OCI-LY3 (cell line): ENCODE results near the gene PKLR.

Experiments used
- H2AFZ ChIP-seq: fragments of 200-600, 300-600 bp; shearing (Covaris generic); 2 replicates; pipeline ENCODE4 v1.6.0; 2014; ENCODE audit warnings: antibody characterized with exemption, low read depth, low read length
- H3K27ac ChIP-seq: fragments of 200-600, 300-600 bp; sonication (generic); 2 replicates; pipeline ENCODE4 v1.5.1; 2014; ENCODE audit warnings: mild to moderate bottlenecking, low read length, moderate library complexity, mixed read lengths
- H3K27me3 ChIP-seq: fragments of 200-600, 300-600 bp; sonication (generic); 2 replicates; pipeline ENCODE4 v1.6.1; 2014; ENCODE audit warnings: low read depth, low read length, mixed read lengths
- H3K36me3 ChIP-seq: fragments of 200-600, 300-600 bp; sonication (generic); replicated peaks from 2 replicates; pipeline ENCODE3; 2014; ENCODE audit warnings: low read depth, low read length, mixed read lengths
- H3K4me1 ChIP-seq: fragments of 300-600, 200-600 bp; sonication (generic); 2 replicates; pipeline ENCODE4 v1.6.1; 2014; ENCODE audit warnings: low read length, mixed read lengths
- H3K4me2 ChIP-seq: fragments of 200-600, 300-600 bp; sonication (generic); 2 replicates; pipeline ENCODE4 v1.6.1; 2014; ENCODE audit warnings: low read length, mixed read lengths
- H3K4me3 ChIP-seq: fragments of 300-600, 200-600 bp; sonication (generic); 2 replicates; pipeline ENCODE4 v1.5.1; 2014; ENCODE audit warnings: antibody characterized with exemption, mild to moderate bottlenecking, low read length, moderate library complexity
- H3K79me2 ChIP-seq: fragments of 300-600, 200-600 bp; shearing (Covaris generic); 2 replicates; pipeline ENCODE4 v1.6.1; 2014; ENCODE audit warnings: mild to moderate bottlenecking, low read length, mixed read lengths
- H3K9ac ChIP-seq: fragments of 300-600, 200-600 bp; shearing (Covaris generic); 2 replicates; pipeline ENCODE4 v1.6.0; 2014; ENCODE audit warnings: mild to moderate bottlenecking, low read length, moderate library complexity
- H3K9me3 ChIP-seq: fragments of 200-600, 300-600 bp; shearing (Covaris generic); 2 replicates; pipeline ENCODE4 v1.6.1; 2014; ENCODE audit warnings: low read length, mixed read lengths; ENCODE audit not compliant: insufficient read depth
- H4K20me1 ChIP-seq: fragments of 200-600, 300-600 bp; sonication (generic); 2 replicates; pipeline ENCODE4 v1.6.1; 2016; ENCODE audit warnings: low read length, mixed read lengths; ENCODE audit not compliant: insufficient read depth
- EZH2phosphoT487 ChIP-seq: fragments of 200-600 bp; shearing (Covaris generic); IDR thresholded peaks from 2 replicates; pipeline ENCODE4 v1.6.1; 2018; ENCODE audit warnings: antibody characterized with exemption, mixed run types, low read depth
- TF ChIP-seq, protein P1 (sequence below): fragments of 200-600, 300-600 bp; sonication (generic); IDR thresholded peaks from 2 replicates; pipeline ENCODE4 v1.5.1; 2014; ENCODE audit warnings: antibody characterized with exemption, low read length, low read depth

PKLR gene

DNA sequence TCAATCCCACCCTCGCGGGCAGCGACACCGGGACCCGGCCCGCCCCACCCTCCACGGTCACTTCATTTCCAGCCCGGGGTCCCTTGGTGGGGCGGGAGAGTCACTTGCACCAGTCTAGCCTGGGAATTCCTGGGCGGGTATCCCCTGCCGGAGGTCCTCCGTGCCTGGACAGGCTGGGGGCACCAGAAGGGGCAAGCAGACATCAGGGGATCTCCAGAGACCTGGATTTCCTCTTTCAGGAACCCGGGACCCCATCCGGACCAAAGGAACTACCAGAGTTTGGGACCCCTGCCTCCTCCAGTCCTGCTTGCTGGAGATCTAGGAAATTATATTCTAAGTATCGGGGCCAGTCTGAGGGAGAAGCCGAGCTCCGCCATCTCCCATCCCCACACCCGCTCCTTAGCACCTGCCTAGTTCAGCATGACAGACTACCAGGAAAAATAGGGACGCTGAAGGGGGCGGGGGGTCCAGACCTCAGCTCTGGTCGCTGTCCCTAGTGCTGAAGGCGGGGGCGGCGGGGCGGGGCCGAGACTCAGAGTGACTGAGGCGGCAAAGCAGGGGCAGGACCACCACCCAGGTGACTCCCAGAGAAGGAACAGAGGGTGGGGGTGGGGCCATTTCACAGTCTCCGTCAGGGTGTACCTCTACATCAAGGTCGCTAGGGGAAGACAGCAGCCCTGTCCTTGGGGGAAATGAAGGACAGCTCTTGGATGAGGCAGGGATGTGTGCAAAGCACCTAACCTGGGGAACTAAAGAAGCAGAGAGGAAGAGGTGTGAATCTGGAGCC lies 23.1 kb downstream of the PKLR start:
- no peak overlapping the region for H2AFZ ChIP-seq

DNA sequence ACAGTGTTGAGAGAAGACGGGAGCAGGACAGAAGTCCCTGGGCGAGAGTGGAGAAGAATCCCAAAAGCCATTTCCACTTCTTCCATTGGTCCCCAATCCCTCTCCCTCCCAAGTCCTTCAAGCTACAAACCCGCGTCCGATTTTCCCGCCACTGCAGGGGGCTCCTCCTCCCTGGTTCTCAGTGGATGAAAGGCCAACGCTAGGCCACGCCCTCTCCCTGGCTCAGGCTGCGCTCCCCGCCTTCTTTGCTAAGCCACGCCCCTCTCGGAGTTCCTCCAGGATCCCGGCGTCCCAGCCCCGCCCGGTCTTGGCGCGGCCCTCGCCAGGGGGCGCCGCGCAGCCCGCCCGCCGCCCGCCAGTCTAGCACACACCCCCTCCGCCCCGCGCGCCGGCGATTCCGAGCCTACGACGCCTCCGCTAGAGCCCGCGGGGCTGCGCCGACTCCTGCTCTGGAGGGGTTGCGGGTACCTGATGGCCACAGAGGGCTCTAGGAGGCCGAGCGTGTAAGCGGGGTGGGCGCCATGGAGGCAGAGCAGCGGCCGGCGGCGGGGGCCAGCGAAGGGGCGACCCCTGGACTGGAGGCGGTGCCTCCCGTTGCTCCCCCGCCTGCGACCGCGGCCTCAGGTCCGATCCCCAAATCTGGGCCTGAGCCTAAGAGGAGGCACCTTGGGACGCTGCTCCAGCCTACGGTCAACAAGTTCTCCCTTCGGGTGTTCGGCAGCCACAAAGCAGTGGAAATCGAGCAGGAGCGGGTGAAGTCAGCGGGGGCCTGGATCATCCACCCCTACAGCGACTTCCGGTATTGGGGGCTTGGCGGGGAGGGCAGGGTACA lies 24.0 kb downstream of the PKLR start, which contains the start of gene HCN3:
Gene HCN3 (plus strand): TSS at position 394 of the 832 bp plus-strand sequence. CDS start 128 bp downstream, at position 522.
- Histone ChIP-seq H3K4me1 (peaks cover 23% of the 10 kb centered on the region), H3K79me2 (peaks cover 15% of the 10 kb centered on the region), H3K36me3 (peaks cover 3% of the 10 kb centered on the region), H3K9ac (peak within 1 kb of the TSS; percentile 72), H3K4me3 (peak within 1 kb of the TSS; percentile 81), H3K27ac (peak within 1 kb of the TSS; percentile 13), H3K4me2 (peak within 1 kb of the TSS; percentile 88), H4K20me1 (peaks cover 5% of the 10 kb centered on the region; the same call in 1 of the 2 replicates), H2AFZ (peak within 1 kb of the TSS; percentile 31; the same call in 1 of the 2 replicates), H3K9me3 (no peaks in the 10 kb centered on the region), H3K27me3 (no peaks in the 10 kb centered on the region)
- TF ChIP-seq EZH2phosphoT487, result no peak
- TF ChIP-seq, protein P1, sequence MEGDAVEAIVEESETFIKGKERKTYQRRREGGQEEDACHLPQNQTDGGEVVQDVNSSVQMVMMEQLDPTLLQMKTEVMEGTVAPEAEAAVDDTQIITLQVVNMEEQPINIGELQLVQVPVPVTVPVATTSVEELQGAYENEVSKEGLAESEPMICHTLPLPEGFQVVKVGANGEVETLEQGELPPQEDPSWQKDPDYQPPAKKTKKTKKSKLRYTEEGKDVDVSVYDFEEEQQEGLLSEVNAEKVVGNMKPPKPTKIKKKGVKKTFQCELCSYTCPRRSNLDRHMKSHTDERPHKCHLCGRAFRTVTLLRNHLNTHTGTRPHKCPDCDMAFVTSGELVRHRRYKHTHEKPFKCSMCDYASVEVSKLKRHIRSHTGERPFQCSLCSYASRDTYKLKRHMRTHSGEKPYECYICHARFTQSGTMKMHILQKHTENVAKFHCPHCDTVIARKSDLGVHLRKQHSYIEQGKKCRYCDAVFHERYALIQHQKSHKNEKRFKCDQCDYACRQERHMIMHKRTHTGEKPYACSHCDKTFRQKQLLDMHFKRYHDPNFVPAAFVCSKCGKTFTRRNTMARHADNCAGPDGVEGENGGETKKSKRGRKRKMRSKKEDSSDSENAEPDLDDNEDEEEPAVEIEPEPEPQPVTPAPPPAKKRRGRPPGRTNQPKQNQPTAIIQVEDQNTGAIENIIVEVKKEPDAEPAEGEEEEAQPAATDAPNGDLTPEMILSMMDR, result peak; percentile 80

More for the DNA sequence above, 23.1 kb downstream of the PKLR start:
- Histone ChIP-seq H3K27ac (peak overlapping the region; percentile 13), H3K4me3 (peak overlapping the region; percentile 81), H3K9ac (peak overlapping the region; percentile 72), H3K9me3 (no peaks in the 10 kb centered on the region), H3K4me2 (peak overlapping the region; percentile 88), H3K79me2 (peaks cover 7% of the 10 kb centered on the region), H3K27me3 (no peaks in the 10 kb centered on the region), H3K36me3 (peaks cover 6% of the 10 kb centered on the region), H4K20me1 (no peaks in the 10 kb centered on the region), H3K4me1 (peaks cover 20% of the 10 kb centered on the region)
- TF ChIP-seq EZH2phosphoT487, result no peak
- TF ChIP-seq, protein P1, result peak; percentile 53

DNA sequence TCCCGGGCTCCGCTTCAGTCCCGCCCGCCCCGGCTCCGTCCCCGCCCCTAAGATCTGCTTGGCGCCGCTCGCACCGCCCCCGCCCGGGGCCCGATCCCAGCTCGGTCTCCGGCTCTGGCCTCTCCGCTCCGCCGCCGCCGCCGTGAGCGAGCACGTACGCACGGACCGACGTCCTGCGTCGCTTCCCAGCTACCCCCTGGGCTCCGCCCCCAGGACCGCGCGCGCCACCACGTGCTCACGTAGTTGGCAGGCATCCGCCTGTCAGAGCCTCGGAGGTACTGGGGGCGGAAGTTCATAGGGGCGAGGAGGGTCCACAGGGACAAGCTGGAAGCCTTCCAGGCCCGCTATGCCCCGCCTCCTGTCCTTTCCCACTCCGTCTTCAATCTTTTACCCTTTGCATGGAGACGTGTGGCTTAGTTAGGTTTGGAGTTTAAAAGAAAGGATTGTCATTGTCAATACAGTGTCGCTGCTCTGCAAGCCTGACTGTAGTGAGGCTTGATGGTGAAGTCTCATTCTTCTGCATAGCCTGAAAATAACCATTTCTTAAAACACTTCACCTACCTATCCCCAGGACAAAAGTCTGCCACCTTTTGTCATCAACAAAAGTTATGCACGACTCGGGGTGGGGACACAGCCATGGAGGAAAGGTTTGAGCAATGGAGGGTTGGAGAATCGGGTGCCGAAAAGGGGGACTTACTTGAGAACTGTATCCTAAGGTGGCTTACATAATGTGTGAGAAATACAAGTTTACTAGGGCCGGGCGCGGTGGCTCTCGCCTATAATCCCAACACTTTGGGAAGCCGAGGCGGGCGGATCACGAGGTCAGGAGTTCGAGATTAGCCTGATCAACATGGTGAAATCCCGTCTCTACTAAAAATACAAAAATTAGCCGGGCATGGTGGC lies 27.6 kb downstream of the PKLR start, which contains the start of gene CLK2:
Gene CLK2 (minus strand): TSS at position 162 of the 903 bp plus-strand sequence. CDS start 2,527 bp downstream, outside the sequence.
- Histone ChIP-seq H4K20me1 (peaks cover 7% of the 10 kb centered on the region; the same call in 1 of the 2 replicates), H3K27ac (peak within 1 kb of the TSS; percentile 71), H3K79me2 (peaks cover 35% of the 10 kb centered on the region), H3K4me3 (peak within 1 kb of the TSS; percentile 92), H3K9ac (peak within 1 kb of the TSS; percentile 92), H3K4me1 (peaks cover 22% of the 10 kb centered on the region), H3K9me3 (no peaks in the 10 kb centered on the region), H3K27me3 (no peaks in the 10 kb centered on the region), H2AFZ (peak within 1 kb of the TSS; percentile 55), H3K4me2 (peak within 1 kb of the TSS; percentile 91), H3K36me3 (peaks cover 28% of the 10 kb centered on the region)
- TF ChIP-seq, protein P1, result no peak
- TF ChIP-seq EZH2phosphoT487, result no peak
